HCT116 (cell line): ENCODE measurements around the gene EMP1. TPM values are rescaled to one million over a fixed set of nuclear protein-coding genes. Genes with fewer than 3 reads are reported as not detected.

Experiments
- ATF3 ChIP-seq: IDR thresholded peaks from 2 replicates; pipeline ENCODE4 v1.6.1; 2012
- EZH2phosphoT487 ChIP-seq: fragments of 200-600 bp; IDR thresholded peaks from 2 replicates; pipeline ENCODE4 v1.6.1; 2018; ENCODE audit warnings: antibody characterized with exemption, borderline replicate concordance
- MAX ChIP-seq: IDR thresholded peaks from 2 replicates; pipeline ENCODE4 v1.6.1; 2012
- POLR2AphosphoS5 ChIP-seq: IDR thresholded peaks from 2 replicates; pipeline ENCODE4 v1.6.1; 2011; ENCODE audit warnings: mild to moderate bottlenecking, low read depth, low read length, moderate library complexity
- RAD21 ChIP-seq: IDR thresholded peaks from 2 replicates; pipeline ENCODE4 v1.6.1; 2012; ENCODE audit warnings: low read depth, mild to moderate bottlenecking
- SIN3A ChIP-seq: IDR thresholded peaks from 2 replicates; pipeline ENCODE4 v1.6.1; 2012; ENCODE audit warnings: low read depth
- YY1 ChIP-seq: IDR thresholded peaks from 2 replicates; pipeline ENCODE4 v1.6.1; 2011; ENCODE audit warnings: low read length, low read depth, moderate library complexity, mild to moderate bottlenecking; ENCODE audit not compliant: insufficient replicate concordance; ENCODE audit errors: extremely low read depth
- ZFX ChIP-seq: fragments of 450-650 bp; IDR thresholded peaks from 2 replicates; pipeline ENCODE4 v1.6.1; 2017
- total RNA-seq: library from RNA; stranded (reverse); gene quantifications from one replicate; pipeline ENCODE4 v1.2.1, GENCODE V29; 2021; ENCODE audit not compliant: unreplicated experiment
- TF ChIP-seq, protein P1 (sequence below): IDR thresholded peaks from 2 replicates; pipeline ENCODE4 v1.6.1; 2012; ENCODE audit warnings: low read depth
- TF ChIP-seq, protein P2 (sequence below), 3 experiments: fragments of 200-600 bp in 1 of 3; sonication (generic) in 1 of 3; IDR thresholded peaks in 2 of 3; conservative IDR thresholded peaks in 1 of 3; 2 replicates each; pipeline ENCODE4 v1.5.1; 2012 to 2017; ENCODE audit warnings: low read depth in 2 of 3, low read length in 2 of 3, antibody characterized with exemption in 1 of 3, borderline replicate concordance in 1 of 3, control low read depth in 1 of 3, mild to moderate bottlenecking in 1 of 3, mixed read lengths in 1 of 3, mixed run types in 1 of 3, moderate library complexity in 1 of 3; ENCODE audit not compliant: insufficient read depth in 1 of 3

EMP1 gene
- total RNA-seq, 1 experiment from 2014 or later: 110 TPM

- TF ChIP-seq, protein P1, sequence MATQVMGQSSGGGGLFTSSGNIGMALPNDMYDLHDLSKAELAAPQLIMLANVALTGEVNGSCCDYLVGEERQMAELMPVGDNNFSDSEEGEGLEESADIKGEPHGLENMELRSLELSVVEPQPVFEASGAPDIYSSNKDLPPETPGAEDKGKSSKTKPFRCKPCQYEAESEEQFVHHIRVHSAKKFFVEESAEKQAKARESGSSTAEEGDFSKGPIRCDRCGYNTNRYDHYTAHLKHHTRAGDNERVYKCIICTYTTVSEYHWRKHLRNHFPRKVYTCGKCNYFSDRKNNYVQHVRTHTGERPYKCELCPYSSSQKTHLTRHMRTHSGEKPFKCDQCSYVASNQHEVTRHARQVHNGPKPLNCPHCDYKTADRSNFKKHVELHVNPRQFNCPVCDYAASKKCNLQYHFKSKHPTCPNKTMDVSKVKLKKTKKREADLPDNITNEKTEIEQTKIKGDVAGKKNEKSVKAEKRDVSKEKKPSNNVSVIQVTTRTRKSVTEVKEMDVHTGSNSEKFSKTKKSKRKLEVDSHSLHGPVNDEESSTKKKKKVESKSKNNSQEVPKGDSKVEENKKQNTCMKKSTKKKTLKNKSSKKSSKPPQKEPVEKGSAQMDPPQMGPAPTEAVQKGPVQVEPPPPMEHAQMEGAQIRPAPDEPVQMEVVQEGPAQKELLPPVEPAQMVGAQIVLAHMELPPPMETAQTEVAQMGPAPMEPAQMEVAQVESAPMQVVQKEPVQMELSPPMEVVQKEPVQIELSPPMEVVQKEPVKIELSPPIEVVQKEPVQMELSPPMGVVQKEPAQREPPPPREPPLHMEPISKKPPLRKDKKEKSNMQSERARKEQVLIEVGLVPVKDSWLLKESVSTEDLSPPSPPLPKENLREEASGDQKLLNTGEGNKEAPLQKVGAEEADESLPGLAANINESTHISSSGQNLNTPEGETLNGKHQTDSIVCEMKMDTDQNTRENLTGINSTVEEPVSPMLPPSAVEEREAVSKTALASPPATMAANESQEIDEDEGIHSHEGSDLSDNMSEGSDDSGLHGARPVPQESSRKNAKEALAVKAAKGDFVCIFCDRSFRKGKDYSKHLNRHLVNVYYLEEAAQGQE: no peak
- TF ChIP-seq YY1: no peak
- no peak for TF ChIP-seq ATF3
- TF ChIP-seq, protein P2, sequence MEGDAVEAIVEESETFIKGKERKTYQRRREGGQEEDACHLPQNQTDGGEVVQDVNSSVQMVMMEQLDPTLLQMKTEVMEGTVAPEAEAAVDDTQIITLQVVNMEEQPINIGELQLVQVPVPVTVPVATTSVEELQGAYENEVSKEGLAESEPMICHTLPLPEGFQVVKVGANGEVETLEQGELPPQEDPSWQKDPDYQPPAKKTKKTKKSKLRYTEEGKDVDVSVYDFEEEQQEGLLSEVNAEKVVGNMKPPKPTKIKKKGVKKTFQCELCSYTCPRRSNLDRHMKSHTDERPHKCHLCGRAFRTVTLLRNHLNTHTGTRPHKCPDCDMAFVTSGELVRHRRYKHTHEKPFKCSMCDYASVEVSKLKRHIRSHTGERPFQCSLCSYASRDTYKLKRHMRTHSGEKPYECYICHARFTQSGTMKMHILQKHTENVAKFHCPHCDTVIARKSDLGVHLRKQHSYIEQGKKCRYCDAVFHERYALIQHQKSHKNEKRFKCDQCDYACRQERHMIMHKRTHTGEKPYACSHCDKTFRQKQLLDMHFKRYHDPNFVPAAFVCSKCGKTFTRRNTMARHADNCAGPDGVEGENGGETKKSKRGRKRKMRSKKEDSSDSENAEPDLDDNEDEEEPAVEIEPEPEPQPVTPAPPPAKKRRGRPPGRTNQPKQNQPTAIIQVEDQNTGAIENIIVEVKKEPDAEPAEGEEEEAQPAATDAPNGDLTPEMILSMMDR (IDR thresholded peaks at IDR 0.05 in 2 of 3, conservative IDR thresholded peaks at IDR 0.05 in 1 of 3; ENCODE audit: borderline replicate concordance in 1 of 3, insufficient read depth in 1 of 3, low read depth in 2 of 3, low read length in 2 of 3): no peak
- no peak for TF ChIP-seq SIN3A
- no peak for TF ChIP-seq EZH2phosphoT487
- TF ChIP-seq ZFX: no peak
- no peak for TF ChIP-seq MAX
- TF ChIP-seq RAD21: no peak
- no peak for TF ChIP-seq POLR2AphosphoS5
Observed at GRCh38 chr12:13230500-13230899, 34.0 kb downstream of the EMP1 start (continued).
